HG02852 (cell line): ENCODE data around the gene KRTAP5-3.
"Not testable (repeated sequence)": the region's sequence is repeated elsewhere in the genome, so short reads cannot be mapped to it uniquely, and the experiment has no call there.

Experiments
- ATAC-seq: cut with Tn5 transposase; IDR thresholded peaks from one replicate; pipeline ENCODE4 v1.9.1; 2021; ENCODE audit warnings: mild to moderate bottlenecking, moderate library complexity; ENCODE audit not compliant: unreplicated experiment

KRTAP5-3 gene

DNA sequence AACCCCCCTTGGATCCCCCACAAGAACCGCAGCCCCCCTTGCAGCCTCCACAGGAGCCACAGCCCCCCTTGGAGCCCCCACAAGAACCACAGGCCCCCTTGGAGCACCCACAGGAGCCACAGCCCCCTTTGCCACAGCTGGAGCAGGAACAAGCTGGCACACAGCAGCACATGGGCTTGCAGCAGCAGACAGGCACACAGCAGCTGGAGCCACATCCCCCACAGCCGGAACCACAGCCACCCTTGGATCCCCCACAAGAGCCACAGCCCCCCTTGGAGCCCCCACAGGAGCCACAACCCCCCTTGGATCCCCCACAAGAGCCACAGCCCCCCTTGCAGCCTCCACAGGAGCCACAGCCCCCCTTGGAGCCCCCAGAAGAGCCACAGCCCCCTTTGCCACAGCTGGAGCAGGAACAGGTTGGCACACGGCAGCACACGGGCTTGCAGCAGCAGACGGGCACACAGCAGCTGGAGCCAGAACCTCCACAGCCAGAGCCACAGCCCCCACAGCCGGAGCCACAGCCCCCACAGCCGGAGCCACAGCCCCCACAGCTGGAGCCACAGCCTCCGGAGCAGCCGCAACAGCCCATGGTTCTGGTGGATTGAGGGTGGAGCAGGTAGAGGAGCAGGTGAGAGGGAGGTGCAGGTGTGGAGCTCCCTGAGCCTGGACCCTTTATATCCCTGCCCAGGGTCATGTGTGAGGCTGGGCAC lies 23.4 kb downstream of the KRTAP5-3 start, which contains the start of gene KRTAP5-1:
TSS of gene KRTAP5-1 (minus strand) at position 623 of the 710 bp plus-strand sequence. CDS start at position 589, 34 bp downstream.
- ATAC-seq = not testable (repeated sequence)

DNA sequence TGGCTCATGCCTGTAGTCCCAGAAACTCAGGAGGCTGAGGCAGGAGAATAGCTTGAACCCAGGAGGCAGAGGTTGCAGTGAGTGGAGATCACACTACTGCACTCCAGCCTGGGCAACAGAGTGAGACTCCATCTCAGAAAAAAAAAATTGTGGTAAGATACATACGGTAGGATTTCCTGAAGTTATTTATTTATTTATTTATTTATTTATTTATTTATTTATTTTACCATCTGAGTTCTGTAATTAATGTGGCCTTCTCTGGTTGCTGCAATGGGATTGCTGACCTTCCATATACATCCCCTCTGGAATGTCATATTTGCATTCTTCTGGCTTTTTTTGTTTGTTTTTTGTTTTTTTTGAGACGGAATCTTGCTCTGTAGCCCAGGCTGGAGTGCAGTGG lies 25.4 kb downstream of the KRTAP5-3 start:
- ATAC-seq = not testable (repeated sequence)

DNA sequence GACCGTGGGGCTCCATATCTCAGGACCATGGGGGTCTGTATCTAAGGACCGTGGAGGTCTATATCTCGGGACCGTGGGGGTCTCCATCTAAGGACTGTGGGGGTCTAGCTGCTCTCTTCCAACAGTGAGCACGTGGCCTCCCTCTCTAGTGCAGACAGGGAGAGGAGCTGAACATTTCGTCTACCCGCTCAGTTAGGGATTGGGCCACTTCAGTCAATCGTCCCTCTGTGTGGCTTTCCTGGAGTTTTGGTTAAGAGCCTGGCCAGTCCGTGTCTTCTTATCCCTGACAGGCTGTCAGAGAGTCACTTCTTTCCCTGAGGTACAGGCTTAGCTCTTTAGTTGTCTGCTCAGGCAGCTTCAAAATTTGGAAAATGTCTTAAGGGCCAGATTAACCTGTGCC lies 26.3 kb downstream of the KRTAP5-3 start:
- no peak for ATAC-seq

DNA sequence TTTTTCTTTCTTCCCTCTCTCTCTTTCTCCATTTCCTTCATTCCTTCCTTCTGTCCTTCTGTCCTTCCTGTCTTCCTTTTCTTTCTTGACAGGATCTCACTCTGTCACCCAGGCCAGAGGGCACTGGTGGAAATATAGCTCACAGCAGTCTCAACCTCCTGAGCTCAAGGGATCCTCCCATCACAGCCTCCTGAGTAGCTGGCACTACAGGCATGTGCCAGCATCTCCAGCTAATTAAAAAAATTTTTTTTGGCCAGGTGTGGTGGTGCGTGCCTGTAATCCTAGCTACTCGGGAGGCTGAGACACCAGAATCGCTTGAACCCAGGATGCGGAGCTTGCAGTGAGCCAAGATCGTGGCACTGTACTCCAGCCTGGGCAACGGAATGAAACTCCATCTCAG lies 31.4 kb downstream of the KRTAP5-3 start:
- ATAC-seq = no peak

DNA sequence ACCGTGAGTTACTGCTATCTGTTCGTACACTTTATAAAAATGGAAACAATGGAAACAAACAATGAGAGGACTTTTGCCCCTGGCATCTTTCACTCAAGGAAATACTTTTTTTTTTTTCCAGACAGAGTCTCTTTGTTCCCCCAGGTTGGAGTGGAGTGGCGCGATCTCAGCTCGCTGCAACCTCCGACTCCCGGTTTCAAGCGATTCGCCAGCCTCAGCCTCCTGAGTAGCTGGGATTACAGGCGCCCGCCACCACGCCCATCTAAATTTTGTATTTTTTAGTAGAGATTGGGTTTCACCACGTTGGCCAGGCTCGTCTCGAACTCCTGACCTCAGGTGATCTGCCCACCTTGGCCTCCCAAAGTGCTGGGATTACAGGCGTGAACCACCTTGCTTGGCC lies 32.5 kb downstream of the KRTAP5-3 start:
- ATAC-seq = not testable (repeated sequence)

DNA sequence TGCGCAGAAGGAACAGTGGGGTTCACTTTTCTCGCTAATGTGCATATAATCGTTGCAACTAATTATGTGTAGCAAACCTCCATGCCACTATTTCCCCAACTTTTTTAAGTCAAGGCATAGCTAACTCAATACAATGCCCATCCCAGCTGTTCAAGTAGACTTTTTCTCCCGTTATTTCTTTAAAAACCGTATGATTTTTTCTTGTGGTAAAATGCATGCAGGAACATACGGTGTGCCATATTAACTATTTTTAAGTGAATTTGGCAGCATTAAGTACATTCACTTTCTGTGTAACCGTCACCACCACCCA lies 33.4 kb downstream of the KRTAP5-3 start:
- ATAC-seq = no peak

DNA sequence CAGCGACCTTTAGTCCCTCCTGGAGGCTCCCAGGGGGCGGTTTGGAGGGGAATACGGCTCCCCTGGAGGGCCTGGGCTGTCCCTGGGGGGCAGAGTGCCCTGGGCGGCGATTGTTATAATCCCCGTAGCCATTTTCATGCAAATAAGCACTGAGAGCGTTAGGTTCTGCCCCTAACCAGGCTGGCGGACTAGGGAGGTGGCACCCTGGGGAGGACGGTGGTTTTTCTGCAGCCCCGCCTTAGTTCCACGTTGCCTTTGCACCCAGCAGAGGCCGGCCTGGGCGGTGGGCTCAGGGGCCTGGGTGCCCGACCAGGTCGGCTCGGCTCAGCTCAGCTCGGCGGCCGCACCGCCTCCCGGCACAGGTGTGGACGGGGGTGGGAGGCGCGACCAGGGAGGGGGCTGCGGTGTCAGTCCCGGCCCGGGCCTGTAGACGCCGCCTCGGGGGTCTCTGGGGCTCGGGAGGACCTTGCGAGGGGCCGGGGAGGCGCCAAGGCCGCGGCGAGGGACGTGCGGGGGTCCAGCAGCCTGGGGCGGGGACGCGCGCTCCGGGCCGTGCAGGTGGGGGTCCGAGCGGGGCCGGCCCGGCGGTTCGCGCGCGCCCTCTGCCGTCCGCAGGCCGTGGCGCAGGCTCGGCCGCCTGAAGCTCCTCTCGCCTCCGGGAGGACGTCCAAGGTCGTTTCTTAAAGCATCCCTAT lies 33.9 kb downstream of the KRTAP5-3 start:
- ATAC-seq = no peak

DNA sequence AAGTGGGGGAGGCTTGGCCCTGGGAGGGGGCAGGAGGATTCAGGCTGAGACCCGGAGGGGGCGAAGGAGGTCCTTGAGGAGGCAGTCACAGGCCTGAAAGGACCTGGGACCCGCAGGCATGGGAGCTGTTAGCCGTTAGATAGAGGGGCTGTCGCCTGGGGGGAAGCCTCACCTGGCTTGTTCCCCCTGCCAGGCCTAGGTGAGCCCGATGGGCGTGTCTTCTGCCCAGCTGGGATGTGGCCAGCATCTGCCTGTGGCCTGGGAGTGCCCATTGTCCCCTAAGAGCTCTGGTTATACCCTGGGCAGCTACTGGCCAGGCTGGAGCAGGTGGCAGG lies 34.4 kb downstream of the KRTAP5-3 start:
- ATAC-seq = no peak

DNA sequence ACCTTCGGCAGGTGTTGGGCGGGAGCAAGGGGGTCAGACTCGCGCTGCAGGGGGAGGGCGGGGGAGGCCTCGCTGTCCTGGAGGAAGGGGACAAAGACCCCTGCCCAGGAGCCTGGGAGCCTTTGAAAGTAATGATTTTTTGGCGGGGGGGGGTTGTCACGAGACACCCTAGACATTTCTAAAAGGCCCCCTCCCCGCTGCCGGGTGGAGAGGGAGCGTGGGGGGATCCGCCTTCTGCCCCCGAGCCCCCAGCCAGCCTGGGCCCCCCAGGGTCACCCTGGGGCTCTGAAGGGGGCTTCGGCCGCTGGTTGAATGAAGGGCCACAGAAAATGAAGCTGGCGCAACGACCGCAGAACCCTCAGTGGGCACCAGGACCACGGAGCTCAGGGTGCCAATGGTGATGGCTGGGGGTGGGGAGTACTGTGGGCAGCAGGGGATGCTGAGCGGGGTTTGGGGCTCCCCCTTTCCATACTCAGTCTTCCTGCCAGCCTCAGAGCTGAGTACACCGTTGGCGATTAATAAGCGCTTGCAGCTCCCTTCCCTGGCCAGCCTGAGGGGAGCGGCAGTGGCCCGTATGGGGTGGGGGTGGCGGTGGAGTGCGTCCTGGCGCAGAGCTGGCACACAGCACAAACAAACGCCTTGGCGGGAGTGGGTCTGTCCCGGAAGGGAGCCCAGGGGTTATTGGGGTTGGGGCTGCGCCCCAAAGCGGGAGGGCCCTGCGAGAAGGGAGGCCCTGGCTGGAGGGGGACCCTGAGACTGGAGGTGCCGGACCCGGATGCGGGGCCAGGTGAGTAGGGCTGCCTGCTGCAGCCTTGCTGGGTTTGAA lies 35.0 kb downstream of the KRTAP5-3 start:
- no peak for ATAC-seq

DNA sequence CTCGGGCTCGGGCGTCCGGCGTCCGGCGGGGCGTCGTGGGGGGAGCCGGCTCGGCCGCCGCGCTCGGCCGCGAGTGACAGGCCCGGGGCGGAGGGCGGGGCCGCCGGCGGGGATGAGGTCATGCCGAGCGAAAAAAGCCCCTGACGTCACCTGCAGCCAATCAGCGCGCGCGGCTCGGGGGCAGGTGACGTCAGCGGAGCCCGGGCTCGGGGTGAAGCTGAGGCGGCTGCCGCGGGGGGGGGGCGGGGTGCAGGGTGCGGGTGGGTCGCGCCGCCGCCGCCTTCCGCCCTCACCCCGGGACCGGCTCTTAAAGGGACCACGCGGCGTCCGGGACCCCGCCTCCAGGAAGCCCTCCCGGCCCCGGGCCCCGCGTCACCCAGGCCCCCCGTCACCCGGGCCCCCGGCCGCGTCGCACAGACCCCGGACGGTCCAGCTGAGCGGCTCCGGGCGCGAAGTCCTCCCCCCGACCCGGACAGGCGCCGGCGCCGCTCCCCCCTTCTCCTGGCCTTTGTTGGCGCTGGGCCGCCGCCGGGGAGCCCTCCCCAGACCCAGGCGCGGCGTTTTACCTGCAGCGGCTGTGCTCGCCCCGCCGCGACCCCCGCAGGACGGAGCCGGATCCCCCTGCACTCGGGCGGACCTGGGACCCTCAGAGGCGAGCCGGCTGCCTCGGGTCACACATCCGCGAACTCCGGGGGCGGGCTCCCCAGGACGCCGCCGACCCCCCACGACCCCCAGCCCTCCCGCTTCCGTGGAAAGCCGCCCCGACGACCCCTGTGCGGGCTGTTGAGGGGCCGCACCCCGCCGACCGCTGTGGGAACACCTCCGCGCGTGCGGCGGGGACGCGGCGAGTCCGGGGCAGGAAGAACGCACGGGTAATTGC lies 35.8 kb downstream of the KRTAP5-3 start, which contains the start of gene DUSP8:
TSS of gene DUSP8 (minus strand) at position 75 of the 880 bp plus-strand sequence. CDS start 6,445 bp downstream, outside the sequence.
- ATAC-seq = peak; percentile 50

DNA sequence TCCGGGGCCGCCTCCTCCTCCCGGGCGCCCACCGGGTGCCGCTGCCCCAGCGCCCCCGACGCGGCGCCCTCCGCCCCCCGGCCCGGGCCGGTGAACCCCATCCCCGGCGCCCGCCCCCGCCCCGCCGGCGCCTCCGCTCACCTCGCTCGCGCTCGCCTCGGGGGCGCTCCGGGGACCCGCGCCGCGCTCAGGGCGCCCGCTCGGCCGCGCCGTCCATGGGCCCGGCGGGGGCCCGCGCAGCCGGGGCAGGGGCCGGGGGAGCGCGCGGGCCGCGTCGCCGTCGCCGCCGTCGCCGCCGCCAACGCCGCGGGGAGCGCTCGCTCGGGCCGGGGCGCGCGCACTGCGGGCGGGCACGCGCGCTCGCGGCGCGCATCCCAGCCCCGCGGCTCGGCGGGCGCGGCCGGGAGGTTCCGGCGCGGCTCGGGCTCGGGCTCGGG lies 36.5 kb downstream of the KRTAP5-3 start:
- peak; percentile 15 for ATAC-seq

DNA sequence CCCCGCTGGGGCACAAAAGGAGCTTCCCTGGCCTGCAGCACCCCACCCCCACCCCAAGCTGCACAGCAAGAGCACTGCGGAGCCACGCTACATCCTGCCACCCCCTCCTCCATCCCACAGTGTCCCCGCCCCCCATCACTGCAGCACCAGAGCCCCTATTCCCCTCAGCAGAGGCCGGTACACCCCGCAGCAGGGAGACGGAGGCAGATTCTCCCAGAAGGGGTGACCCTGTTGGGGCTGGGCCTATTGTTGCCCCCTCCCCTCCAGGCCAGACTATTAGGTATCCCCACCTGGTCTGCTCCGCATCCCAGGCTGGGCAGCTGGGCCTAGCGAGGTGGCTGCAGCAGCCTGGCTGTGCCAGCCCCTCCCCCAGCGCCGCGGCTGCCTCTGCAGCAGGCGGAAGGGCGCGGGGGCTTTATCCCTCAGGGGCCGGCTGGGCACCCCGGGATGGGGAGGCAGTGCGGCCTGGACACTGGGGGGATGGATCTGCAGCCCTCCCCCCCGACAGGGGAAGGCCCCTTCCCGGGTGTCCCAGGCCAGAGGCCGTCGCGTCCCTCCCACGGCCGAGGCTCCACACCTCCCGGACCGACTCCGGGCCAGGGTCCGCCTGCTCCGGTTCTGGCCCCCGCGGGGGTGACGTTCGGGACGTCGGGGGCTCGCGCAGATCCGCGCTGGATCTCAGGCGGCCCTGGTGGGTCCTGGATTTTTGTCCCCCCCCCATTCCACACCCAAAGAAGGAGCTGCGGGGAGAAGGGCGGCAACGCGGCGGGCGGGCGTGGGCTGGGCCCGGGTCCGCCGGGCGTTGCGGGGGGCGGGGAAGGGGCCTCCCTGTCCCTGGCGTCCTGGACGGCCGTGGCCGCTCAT lies 37.1 kb downstream of the KRTAP5-3 start:
- no peak for ATAC-seq

DNA sequence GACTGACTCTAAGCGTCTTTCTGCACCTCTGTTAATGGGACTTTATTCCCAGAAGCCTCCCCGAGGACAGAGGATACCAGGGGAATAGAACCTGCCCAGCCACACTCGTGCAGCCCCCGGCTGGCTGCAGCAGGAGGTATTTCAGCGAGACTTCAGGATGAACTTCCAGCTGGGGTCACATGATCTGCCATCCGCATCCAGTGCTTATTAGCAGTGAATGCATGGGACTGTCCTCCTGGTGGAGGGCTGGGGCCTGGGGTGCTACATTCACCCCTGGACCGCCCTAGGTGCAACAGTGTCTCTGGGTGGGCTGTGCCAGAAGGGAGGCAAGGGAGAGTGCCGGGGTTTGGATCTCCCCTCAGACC lies 37.8 kb downstream of the KRTAP5-3 start:
- ATAC-seq = no peak

DNA sequence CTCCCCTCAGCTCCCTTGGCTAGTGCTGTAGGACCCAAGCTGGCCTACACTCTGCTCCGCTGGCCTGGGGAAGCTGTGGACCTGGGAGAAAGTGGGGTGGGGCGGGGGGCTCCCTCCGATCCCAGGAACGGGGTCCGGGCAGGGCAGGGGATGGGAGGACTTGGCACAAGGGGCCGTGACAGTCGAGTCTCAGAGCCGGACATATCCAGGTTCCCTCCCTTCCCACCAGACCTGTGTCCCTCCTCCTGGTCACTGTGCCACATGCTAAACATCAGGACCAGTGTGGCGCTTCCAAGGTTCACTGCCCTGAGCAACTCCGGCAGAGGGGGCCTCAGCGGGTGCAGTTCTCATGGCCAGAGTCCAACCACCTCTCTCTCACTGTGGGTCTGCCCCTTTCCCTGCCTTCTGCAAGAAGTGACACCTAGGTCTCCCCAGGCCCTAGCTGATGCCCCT lies 38.2 kb downstream of the KRTAP5-3 start:
- no peak for ATAC-seq

DNA sequence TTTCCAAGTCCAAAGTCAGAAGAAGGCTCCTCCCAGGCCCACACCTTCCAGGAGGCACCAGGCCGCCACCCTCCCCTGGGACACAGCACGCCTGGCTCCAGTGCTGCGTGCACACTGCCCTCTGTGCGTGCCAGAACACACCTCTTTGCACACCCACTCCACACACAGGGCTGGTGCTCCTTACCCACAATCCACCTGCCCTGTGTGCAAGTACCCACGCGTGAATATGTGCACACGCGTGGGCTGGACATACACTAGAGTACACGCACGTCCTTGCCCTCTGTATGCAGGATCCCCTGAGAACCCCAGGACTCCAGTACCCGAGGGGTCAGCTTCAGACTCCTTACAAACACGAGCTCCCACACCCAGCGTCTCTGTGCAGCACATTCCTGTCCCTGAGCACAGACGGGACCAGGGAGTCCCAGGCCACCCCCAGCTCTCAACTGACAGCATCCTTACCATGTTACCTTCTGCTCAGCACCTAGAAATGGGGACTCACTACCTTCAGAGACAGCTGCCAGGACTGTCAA lies 38.9 kb downstream of the KRTAP5-3 start:
- ATAC-seq = no peak

DNA sequence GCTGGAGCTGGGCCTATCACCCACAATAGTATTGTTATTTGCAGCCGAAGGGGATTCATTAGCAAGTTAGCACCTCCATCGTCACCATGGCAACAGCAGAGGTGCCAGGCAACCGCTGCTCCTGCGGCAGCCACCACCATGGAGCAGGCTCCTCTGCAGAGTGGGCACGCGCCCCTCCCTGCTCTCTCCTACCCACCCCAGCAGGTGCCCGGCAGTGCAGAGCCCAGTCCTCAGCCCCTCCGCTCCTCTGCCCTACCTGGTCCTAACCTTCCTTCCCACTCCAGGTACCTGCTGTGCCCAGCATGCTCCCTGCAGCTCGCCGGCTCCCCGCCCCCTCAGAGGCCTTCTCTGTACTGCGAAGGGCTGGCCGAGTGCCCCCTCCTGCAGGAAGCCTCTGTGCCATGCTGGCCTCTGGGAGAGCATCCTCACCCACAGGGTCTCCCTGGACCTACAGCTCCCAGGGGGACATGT lies 39.8 kb downstream of the KRTAP5-3 start:
- ATAC-seq = no peak

DNA sequence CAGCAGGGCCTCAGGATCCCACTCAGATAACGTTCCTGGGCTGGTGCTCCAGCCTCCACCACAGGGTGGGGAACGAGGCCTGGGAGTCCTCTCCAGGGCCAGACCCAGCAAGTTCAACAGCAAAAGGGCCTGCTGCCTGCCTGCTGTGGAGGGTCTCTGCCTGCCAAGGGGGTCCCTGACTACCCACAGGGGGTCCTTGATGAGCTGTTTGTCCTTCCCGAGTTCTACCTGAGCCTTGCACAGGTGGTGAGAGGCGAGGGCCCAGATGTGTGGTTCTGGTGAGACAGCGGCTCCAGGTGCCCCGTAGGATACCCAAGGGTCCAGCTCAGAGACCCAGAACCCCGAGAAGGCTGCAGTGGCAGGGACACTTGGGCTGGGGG lies 40.6 kb downstream of the KRTAP5-3 start:
- ATAC-seq = no peak

DNA sequence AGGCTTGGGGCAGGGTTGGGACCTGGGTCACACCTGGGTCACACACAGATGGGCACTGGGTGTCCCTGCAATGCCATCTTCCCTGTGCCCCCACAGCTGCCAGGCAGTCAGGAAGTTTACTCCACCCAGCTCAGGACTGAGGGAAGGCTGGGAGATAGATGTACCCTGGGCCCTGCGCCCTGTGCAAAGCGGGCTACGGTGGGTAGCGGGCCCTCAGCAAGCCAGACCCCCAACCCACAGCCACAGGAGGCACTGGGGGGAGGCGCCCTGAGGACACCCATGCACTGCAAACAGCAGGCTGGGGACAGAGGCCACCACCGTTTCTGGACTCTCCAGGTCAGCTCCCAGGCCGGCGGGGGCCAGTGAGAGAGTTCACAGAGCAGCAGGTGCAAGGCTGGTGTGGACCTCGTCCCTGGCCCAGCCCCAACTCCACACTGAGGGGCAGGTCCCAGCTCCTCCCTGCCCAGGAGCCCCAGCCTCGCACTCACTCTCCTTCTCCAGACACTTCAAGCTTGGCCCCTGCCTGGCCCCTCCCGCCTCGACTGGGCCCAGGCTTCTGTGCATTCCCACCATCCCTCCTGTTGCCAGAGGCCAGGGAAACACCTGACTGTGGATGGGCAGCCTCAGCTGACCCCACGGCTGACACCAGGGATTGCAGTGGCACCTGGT lies 41.1 kb downstream of the KRTAP5-3 start:
- no peak for ATAC-seq
